Activated CD8-positive, alpha-beta memory T cell treated with anti-CD3 and anti-CD28 coated beads, Interleukin-2, amount 50 U/mL, for 24 hours (primary cell): ENCODE data around the gene ANO6.
A peak's percentile ranks its signal among the peaks of the same experiment; 100 is the strongest.
"Not testable (repeated sequence)": the region's sequence is repeated elsewhere in the genome, so short reads cannot be mapped to it uniquely, and the experiment has no call there.

Source experiments
- DNase-seq: peaks from one replicate; pipeline ENCODE4 v3.0.0-alpha.2; 2020; ENCODE audit errors: extremely low read depth

ANO6 gene, protein sequence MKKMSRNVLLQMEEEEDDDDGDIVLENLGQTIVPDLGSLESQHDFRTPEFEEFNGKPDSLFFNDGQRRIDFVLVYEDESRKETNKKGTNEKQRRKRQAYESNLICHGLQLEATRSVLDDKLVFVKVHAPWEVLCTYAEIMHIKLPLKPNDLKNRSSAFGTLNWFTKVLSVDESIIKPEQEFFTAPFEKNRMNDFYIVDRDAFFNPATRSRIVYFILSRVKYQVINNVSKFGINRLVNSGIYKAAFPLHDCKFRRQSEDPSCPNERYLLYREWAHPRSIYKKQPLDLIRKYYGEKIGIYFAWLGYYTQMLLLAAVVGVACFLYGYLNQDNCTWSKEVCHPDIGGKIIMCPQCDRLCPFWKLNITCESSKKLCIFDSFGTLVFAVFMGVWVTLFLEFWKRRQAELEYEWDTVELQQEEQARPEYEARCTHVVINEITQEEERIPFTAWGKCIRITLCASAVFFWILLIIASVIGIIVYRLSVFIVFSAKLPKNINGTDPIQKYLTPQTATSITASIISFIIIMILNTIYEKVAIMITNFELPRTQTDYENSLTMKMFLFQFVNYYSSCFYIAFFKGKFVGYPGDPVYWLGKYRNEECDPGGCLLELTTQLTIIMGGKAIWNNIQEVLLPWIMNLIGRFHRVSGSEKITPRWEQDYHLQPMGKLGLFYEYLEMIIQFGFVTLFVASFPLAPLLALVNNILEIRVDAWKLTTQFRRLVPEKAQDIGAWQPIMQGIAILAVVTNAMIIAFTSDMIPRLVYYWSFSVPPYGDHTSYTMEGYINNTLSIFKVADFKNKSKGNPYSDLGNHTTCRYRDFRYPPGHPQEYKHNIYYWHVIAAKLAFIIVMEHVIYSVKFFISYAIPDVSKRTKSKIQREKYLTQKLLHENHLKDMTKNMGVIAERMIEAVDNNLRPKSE

GRCh38 chr12:45215419-45216229 is at the start of gene ANO6:
Gene ANO6, plus strand, starts transcription at chr12:45216095. Its CDS starts 227 bp downstream, at chr12:45216322.
- peak; percentile 55 for DNase-seq

GRCh38 chr12:45168976-45169375 is 46.9 kb upstream of the ANO6 start:
- no peak for DNase-seq

DNA sequence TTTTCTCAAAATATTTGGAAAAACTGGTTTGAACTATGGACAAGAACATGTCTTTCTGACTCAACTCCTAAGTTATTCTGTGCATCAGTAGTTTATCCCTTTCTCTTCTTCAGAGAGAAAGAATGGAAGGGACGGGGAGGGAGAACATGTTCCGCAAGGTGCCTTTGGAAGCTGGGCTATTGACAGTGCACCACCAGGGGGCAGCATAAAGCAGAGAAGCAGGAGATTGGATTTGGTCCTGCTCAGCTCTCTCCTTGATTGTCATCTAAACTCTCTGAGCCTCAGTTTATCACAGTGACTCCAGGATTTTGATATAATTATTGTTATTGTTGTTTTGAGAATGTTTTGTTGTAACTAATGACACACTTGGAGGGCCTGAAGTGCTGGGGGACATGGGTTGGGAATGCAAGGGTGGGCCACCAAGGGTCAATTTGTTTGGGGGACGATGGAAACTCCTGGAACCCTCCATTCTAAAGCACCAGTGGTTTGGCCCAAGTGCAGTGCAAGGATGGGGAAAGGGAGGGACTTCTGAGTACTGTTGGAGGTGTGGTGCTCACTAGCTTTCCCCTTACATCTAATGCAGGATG is 45.3 kb upstream of the ANO6 start:
- DNase-seq: peak; percentile 67

DNA sequence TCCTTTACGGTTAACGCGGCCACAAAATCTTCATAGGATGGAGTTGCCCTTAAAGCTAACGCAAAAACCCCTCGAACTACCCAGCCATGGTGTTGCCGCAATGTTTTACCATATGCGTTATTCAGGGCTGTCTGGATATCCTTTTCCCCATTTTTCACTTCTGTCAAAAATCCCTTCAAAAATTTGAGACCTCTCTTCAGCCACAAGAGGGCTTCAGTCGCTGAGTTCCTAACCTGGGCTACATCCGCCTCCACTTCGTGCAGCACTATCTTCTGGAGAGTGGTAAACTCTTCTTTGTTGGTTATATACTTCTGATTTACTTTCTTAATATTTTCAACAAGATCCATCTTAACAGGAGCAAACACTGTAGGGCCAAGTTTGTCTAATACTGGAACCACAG is 42.6 kb upstream of the ANO6 start:
- DNase-seq: not testable (repeated sequence)

DNA sequence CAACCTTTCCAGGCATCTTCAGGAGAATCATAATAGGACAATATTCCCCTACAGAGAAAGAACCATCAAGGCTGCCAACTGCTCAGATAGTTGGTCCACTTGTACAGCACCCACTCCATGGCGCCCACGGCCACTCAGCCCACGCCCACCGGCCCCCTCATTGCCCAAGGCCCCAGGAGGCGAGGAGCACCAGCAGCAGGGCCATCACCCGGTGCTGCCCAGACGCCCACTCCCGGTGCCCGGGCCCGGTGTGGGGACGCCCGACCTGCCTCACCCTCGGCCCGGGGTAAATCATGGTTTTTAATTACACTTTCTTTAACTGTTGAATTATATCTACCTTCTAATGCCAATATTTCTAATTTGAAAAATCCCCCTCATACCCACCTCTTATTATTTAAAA is 41.3 kb upstream of the ANO6 start:
- no peak for DNase-seq

DNA sequence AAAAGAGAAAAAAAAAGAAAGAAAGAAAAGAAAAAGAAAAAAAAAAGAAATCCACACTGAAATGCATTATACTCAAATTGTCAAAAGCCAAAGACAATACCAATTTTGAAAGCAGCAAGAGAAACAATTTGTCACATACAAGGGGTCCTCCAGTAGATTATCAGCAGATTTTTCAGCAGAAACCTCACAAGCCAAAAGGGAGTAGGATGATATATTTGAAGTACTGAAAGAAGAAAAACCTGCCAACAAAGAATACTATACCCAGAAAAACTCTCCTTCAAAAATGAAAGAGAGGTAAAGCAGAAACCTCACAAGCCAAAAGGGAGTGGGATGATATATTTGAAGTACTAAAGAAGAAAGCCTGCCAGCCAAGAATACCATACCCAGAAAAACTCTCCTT is 37.1 kb upstream of the ANO6 start:
- no peak for DNase-seq

GRCh38 chr12:45182511-45182910 is 33.4 kb upstream of the ANO6 start:
- no peak for DNase-seq

DNA sequence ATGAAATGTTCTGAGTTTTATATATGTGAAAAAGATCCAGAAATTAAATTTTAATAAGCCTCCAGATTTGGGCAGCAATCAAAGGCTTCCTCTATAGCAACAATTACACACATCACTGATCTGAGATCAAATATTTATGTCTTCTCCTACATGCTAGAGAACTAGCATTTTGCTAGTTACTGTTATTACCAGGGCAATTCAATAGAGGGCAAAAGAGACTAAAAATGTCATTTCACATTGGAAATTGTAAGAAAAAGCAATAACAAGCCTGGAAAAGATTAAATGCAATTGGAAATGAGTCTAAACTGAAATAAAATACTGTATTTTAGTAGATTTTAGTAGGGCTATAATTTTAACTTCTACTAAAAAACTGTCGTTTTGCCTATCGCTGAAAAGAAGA is 32.6 kb upstream of the ANO6 start:
- DNase-seq: no peak

- DNase-seq: no peak
Measured at GRCh38 chr12:45184147-45184963, 31.5 kb upstream of the ANO6 start.

DNA sequence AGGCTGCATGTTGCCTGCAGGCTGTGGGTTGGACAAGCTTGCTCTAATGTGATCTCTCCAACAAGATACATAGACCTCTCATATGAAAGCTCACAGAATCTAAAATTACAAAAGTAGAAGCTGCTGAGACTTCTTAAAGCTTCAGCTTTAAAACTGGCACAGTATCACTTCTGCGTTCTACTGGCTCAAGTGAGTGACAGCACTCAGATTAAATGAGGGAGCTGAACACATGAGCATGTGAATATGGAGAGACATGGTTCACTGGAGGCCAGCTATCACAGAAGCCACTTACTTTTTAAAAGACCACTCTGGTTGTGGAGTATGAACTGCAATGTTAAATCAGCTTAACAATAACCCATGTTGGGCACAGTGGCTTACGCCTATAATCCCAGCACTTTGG is 29.1 kb upstream of the ANO6 start:
- no peak for DNase-seq

DNA sequence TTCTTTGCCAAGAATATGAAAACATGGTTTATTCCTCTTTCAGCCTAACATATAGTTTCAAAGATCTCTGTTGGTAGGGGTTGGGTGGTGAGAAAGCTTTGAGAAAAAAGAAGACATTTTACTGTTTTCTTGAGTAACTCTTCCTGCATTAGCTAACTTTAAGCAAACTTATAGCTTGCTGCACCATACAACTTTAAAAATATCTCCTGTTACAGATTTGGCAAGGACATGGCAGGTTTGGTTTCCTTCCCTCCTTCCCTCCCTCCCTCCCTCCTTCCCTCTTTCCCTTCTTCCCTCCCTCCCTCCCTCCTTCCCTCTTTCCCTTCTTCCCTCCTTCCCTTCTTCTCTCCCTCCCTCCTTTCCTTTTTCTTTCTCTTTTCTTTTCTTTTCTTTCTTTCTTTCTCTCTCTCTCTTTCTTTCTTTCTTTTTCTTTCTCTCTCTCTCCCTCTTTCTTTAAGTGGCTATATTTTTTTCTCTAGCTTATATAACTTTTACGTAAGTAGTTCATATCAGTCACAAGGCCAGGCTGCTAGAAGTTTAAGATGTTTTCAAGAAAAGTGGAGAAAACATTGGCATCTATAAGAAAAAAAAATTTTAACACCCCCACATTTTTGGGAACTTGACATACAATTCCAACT is 26.0 kb upstream of the ANO6 start:
- no peak for DNase-seq

DNA sequence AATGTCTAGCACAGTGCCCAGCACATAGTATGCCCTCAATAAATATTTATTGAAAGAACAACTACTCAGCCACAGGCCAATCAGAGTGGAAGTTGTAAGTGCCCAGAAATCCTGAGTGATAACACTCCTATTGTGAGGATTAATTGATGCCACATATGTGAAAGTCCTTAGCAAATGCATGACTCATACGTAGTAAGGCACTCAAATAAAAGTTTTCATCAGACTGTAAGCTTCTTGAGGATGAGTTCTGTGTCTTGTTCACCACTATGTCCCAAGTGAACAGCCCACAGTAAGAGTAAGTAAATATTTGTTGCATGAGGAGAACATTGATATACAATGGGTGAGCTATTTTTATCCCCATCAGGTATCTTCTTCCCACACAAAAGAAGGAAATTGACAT is 24.7 kb upstream of the ANO6 start:
- DNase-seq: no peak

- DNase-seq: no peak
Measured at GRCh38 chr12:45192707-45193106, 23.2 kb upstream of the ANO6 start.

DNA sequence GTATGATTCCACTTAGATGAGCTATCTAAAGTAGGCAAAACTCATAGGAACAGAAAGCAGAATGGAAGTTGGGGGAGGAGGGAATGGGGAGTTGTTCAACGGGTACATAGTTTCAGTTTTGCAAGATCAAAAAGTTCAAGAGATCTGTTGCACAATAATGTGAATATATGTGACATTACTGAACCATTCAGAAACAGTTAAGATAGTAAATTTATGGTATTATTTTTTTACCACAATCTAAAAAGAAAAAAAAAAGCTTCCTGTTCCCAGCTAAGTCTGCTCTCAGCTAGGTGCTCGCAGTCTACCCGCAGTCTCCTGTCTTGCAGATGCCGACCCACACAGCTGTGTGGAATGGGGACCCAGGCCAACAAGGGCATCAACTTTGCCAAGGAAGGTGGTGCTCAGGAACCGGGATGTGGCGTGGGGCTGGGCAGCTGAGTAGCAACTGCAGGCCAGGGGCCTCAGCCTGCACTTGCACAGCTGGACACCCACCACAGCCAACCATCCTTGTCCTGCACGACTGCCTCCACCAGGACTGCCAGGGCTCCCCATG is 15.3 kb upstream of the ANO6 start:
- no peak for DNase-seq

GRCh38 chr12:45203767-45204166 is 12.1 kb upstream of the ANO6 start:
- no peak for DNase-seq

GRCh38 chr12:45204757-45205156 is 11.1 kb upstream of the ANO6 start:
- no peak for DNase-seq

DNA sequence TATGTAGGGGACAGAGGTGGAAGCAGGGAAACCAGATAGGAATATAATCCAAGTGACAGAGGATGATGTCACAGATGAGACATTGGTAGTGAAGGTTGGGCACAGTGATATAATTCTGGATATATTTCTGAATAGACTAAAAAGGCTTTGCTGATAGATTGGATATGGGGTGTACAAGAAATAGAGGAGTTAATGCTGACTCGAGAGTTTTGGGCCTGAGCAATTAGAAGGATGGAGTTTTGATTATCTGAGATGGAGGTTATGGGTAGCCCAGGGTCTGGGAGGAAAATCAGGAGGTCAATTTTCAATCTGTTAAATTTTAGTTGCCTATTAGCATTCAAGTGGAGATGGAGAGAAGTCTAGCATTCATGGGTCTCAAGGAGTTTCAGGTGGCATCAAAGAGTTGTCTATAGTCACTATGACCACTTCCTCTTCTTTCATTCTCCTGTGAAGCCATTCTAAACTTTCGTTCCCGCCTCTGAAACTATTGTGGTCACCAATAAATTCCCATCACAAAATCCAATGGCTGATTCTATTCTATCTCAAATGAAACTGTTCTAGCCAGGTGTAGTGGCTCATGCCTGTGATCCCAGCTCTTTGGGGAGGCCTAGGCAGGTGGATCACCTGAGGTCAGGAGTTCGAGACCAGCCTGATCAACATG is 10.6 kb upstream of the ANO6 start:
- DNase-seq: no peak

DNA sequence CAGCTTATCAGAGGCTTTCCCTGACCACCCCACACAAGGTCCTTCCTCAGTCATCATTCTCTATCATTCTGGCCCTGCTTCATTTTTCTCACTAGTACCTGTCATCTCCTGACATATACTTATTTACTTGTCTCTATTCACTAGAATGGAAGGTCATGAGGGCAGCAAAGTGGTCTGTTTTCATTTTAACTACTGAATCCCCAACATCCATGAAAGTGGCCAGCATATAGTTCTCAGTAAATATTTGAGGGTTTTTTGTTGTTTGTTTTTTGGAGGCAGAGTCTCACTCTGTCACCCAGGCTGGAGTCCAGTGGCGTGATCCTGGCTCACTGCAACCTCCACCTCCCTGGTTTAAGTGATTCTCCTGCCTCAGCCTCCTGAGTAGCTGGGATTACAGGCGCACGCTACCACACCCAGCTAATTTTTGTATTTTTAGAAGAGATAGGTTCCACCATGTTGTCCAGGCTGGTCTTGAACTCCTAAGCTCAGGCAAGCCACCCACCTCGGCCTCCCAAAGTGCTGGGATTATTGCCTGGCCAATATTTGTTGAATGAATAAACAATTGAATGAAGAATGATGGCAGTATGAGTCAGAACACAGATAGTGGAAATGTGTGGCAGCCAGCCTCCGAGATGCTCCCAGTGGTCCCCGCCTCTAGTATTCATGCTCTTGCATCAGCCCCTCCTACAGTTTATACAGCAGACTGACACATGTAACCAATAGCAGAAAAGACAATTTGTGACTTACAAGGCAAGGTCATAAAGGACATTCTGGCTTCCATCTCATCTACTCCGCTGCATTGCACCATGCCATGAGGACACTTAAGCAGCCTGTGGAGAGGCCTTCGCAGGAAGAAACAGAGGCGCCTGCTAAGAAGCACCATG is 7.0 kb upstream of the ANO6 start:
- no peak for DNase-seq
